Lower leg skin (tissue), 4 donors: ENCODE measurements around the gene STH. TPM values are rescaled to one million over a fixed set of nuclear protein-coding genes. Genes with fewer than 3 reads are reported as not detected.

Experiments used
- DNase-seq, 2 donors: peaks; one replicate each; pipeline ENCODE4 v3.0.0-alpha.2; 2019; ENCODE audit warnings: low spot score in 2 of 2
- H3K4me3 ChIP-seq: fragments of 200-600 bp; sonication (generic); 2 replicates; pipeline ENCODE4 v1.5.1; 2017; ENCODE audit warnings: mild to moderate bottlenecking, low read depth; ENCODE audit not compliant: poor library complexity, severe bottlenecking
- CTCF ChIP-seq, 3 donors: fragments of 450-650 bp; IDR thresholded peaks; one replicate each; pipeline ENCODE4 v1.5.1; 2016; ENCODE audit warnings: antibody characterized with exemption in 3 of 3, mild to moderate bottlenecking in 3 of 3, moderate library complexity in 2 of 3
- POLR2A ChIP-seq, 2 donors: fragments of 450-650 bp; IDR thresholded peaks; one replicate each; pipeline ENCODE4 v1.6.1; 2016 to 2017; ENCODE audit warnings: antibody characterized with exemption in 2 of 2, mild to moderate bottlenecking in 1 of 2, moderate library complexity in 1 of 2
- WGBS, 2 donors: methylation state at CpG; one replicate each; pipeline ENCODE4 v1.1.5; 2018; 5-methylcytosine and 5-hydroxymethylcytosine counted together
- intact Hi-C: fragments of 100-400 bp; cut with DNase I; formaldehyde crosslinking; loops from one replicate; pipeline ENCODE4 v1.15.0; 2023; ENCODE audit warnings: low total_unique reads
- total RNA-seq, 4 donors: library from RNA; depleted of rRNA; stranded (reverse); fragments of >200 nt; gene quantifications; one replicate each; pipeline ENCODE4 v1.1.0, GENCODE V29; 2016

STH gene
- total RNA-seq, 4 donors from 2014 or later, result not detected

GRCh38 chr17:45987706-45988105 is 11.3 kb upstream of the STH start:
- WGBS, 2 donors, result 75 to 81% methylated on average over 5 of the region's 5 CpGs
- intact Hi-C loops, result no loop called here
- no peak for DNase-seq
- no peak overlapping the region for H3K4me3 ChIP-seq
- TF ChIP-seq POLR2A (IDR thresholded peaks at IDR 0.05) (no peak), CTCF (IDR thresholded peaks at IDR 0.05) (no peak)

- no peak overlapping the region for H3K4me3 ChIP-seq
- no peak for DNase-seq
- intact Hi-C loops, result no loop called here
- WGBS, 2 donors, result 79 to 91% methylated on average over 3 of the region's 3 CpGs
- TF ChIP-seq POLR2A (IDR thresholded peaks at IDR 0.05) (no peak), CTCF (IDR thresholded peaks at IDR 0.05) (no peak)
Measured at GRCh38 chr17:45989759-45990158, 9.3 kb upstream of the STH start.

- TF ChIP-seq CTCF (IDR thresholded peaks at IDR 0.05) (no peak), POLR2A (IDR thresholded peaks at IDR 0.05) (no peak)
- no peak for DNase-seq
- no peak overlapping the region for H3K4me3 ChIP-seq
- intact Hi-C loops, result no loop called here
- 77 to 90% methylated on average over 6 of the region's 6 CpGs for WGBS, 2 donors
Measured at GRCh38 chr17:45990886-45991285, 8.2 kb upstream of the STH start.

GRCh38 chr17:45991341-45991740 is 7.7 kb upstream of the STH start:
- no peak overlapping the region for H3K4me3 ChIP-seq
- TF ChIP-seq CTCF (IDR thresholded peaks at IDR 0.05) (no peak), POLR2A (IDR thresholded peaks at IDR 0.05) (no peak)
- intact Hi-C loops, result no loop called here
- WGBS, 2 donors, result 82 to 87% methylated on average over 10 of the region's 10 CpGs
- no peak for DNase-seq

- 56 to 77% methylated on average over 6 of the region's 6 CpGs for WGBS, 2 donors
- intact Hi-C loops, result no loop called here
- TF ChIP-seq CTCF (IDR thresholded peaks at IDR 0.05), result no peak
- no peak for TF ChIP-seq POLR2A (IDR thresholded peaks at IDR 0.05)
- no peak overlapping the region for H3K4me3 ChIP-seq
- DNase-seq, result no peak
Measured at GRCh38 chr17:45992175-45992574, 6.9 kb upstream of the STH start.

- intact Hi-C loops, result no loop called here
- TF ChIP-seq CTCF (IDR thresholded peaks at IDR 0.05) (no peak), POLR2A (IDR thresholded peaks at IDR 0.05) (no peak)
- DNase-seq, result no peak
- 79 to 85% methylated on average over 7 to 10 of the region's 10 CpGs for WGBS, 2 donors
- no peak overlapping the region for H3K4me3 ChIP-seq
Measured at GRCh38 chr17:45992904-45993303, 6.1 kb upstream of the STH start.
